ES-I3 (cell line): ENCODE measurements around the gene DIS3.
A peak's percentile ranks its signal among the peaks of the same experiment; 100 is the strongest.
"Not testable (repeated sequence)": the region's sequence is repeated elsewhere in the genome, so short reads cannot be mapped to it uniquely, and the experiment has no call there.

ENCODE experiments used
- H3K36me3 ChIP-seq: 2 replicates; pipeline ENCODE4 v1.6.1; 2013; ENCODE audit warnings: mild to moderate bottlenecking, low read length, control low read depth, moderate library complexity; ENCODE audit not compliant: insufficient read depth
- H3K4me1 ChIP-seq: 2 replicates; pipeline ENCODE4 v1.6.1; 2013; ENCODE audit warnings: mild to moderate bottlenecking, control low read depth, low read length; ENCODE audit not compliant: insufficient read depth
- H3K9ac ChIP-seq: 2 replicates; pipeline ENCODE4 v1.6.1; 2013; ENCODE audit warnings: low read depth, mild to moderate bottlenecking, low read length, moderate library complexity
- H3K9me3 ChIP-seq: 2 replicates; pipeline ENCODE4 v1.6.1; 2013; ENCODE audit warnings: mild to moderate bottlenecking, low read length, moderate library complexity; ENCODE audit not compliant: control insufficient read depth, insufficient read depth

Gene DIS3

DNA sequence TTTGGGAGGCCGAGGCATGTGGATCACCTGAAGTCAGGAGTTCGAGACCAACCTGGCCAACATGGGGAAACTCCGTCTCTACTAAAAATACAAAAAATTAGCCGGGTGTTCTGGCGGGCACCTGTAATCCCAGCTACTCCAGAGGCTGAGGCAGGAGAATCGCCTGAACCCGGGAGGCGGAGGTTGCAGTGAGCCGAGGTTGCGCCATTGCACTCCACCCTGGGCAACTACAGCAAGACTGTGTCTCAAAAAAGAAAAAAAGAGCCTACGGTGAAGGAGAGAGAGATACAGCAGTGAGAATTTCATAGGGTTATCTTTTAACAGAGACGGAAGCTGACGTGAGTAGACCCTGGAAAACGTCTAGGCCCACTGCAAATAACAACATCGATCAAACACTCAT is 55.5 kb downstream of the DIS3 start:
- H3K4me1 ChIP-seq, H3K9me3 ChIP-seq, H3K36me3 ChIP-seq: not testable (repeated sequence)
- peak overlapping the region; percentile 92 for H3K9ac ChIP-seq

DNA sequence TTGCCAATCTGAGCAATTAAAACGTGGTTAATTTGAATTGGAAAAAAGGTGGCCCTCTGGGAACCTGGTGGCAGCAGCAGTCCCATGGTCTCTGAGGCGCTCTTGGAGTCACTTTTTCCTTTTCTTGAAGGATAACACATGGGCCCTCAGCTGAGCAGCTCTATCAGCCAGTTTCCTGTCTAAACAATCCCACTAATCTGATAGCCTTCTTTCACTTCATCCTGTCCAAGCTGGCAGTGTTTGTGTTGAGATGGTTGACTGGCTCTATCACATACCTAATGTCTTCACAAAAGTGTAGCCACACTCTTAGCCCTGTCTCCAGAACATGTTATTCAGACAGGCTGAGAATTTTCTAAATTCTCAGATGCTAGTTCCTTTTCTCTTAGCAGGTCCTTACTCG is 64.9 kb downstream of the DIS3 start:
- H3K9me3 ChIP-seq = peaks cover 9% of the 10 kb centered on the region; the same call in 1 of the 2 replicates
- H3K36me3 ChIP-seq = peaks cover 14% of the 10 kb centered on the region; the same call in 1 of the 2 replicates
- no peaks in the 10 kb centered on the region for H3K4me1 ChIP-seq

More for the DNA sequence above, 64.9 kb downstream of the DIS3 start:
- no peak overlapping the region for H3K9ac ChIP-seq
